T47D (cell line): ENCODE results near the gene IL1R2.
"Not testable (repeated sequence)": the region's sequence is repeated elsewhere in the genome, so short reads cannot be mapped to it uniquely, and the experiment has no call there.

Experiments used
- DNase-seq, 2 experiments: peaks; one replicate each; pipeline versions ENCODE4 v3.0.0 to v3.0.0-alpha.2; 2011 to 2012; ENCODE audit warnings: low read depth in 1 of 2, low spot score in 1 of 2
- JUND ChIP-seq: IDR thresholded peaks from 2 replicates; pipeline ENCODE4 v1.6.1; 2012; ENCODE audit warnings: low read depth
- in situ Hi-C: cut with HindIII; loops from 2 replicates; pipeline ENCODE4 v1.10.0; 2016; ENCODE audit warnings: low sequenced_read_pairs, low pct_unique_long_range_greater_than_20kb

Gene IL1R2

GRCh38 chr2:102060047-102060446 lies 68.3 kb downstream of the IL1R2 start:
- in situ Hi-C loops = no loop called here
- DNase-seq = no peak
- TF ChIP-seq JUND = no peak

- in situ Hi-C loops = no loop called here
- TF ChIP-seq JUND = no peak
- no peak for DNase-seq
These were observed 69.0 kb downstream of the IL1R2 start for GRCh38 chr2:102060792-102061191.

DNA sequence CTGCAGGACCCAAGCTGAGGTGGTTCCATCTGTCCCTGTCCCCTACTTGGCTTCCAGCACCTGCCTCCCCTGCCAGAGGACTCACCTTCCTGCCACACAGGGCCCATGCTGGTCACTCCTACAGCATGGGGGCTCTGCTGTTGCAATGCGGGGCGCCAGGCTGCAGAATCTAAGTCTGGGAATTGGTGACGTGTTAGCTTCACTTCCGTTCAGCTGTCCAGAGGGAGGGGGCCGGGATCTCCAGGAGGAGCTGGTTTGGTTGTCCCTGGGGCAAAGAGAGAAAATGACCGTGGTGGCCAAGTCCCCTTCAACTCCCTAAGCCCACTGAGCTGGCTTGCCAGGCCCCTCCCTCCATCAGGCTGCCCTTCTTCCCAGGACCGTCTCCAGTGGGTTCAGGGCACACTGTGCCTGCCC lies 69.5 kb downstream of the IL1R2 start:
- TF ChIP-seq JUND = no peak
- no peak for DNase-seq
- in situ Hi-C loops = no loop called here

DNA sequence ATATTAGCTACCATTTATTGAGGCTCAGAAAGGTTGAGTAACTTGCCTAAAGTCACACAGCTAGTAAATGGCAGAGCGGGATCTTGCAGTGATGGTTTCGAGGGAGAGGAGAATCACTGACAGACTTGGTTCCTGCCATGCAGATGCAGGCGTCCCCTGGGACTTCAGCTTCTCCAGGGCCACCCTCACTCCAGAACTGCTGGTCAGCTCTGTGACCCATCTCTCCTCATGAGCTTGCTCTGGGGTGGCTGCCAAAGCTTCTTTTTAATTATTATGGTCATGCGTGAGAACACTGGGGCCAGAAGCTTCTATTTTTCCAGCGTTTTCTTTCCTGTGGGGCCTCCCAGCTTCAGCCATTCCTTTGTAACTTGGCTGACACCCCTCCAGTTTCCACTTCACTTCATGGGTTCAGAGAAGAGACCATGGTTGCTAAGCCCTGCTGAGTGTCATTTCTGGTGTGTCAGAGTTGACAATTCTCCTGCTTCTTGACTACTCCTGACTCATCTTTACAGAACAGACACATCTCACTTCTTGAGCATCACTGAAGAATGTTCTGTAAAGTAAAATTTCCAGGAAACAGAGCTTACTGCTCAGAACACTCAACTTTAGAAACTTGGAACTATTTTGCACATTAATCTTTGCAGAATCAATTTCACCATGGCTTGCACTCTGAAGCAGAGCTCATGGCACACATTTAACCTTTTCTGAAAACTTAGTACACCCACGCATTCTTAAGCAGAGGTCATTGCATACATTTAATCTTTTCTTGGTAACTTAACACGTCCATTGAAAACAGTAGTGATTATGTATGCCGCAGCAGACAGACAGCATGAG lies 70.4 kb downstream of the IL1R2 start:
- DNase-seq = no peak
- in situ Hi-C loops = no loop called here

GRCh38 chr2:102062802-102063201 lies 71.0 kb downstream of the IL1R2 start:
- no peak for TF ChIP-seq JUND
- no peak for DNase-seq
- in situ Hi-C loops = no loop called here

More for the DNA sequence above, 70.4 kb downstream of the IL1R2 start:
- no peak for TF ChIP-seq JUND

DNA sequence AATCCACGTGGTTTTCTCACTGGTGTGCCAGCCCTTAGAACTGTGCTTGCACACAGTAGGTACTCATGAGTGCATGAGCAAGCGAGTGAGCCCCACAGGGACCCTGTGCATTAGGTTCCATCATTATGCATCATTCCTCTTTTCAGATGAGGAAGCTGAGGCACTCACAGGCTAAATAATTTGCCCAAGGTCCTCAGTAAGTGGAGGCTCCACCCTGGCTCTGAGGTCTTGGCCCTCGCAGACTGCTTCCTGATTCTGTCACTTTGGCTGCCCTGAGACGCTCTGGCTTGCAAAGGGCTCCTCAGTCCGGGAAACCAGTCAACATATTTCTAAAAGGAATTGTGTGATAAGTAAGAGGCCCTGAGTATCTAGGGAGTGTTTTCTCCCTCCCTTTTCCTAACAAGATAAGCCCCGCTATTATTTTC lies 71.7 kb downstream of the IL1R2 start:
- no peak for TF ChIP-seq JUND
- in situ Hi-C loops = no loop called here

GRCh38 chr2:102063941-102064678 lies 72.3 kb downstream of the IL1R2 start:
- no peak for TF ChIP-seq JUND
- in situ Hi-C loops = no loop called here
- peak; percentile 43 to 75 for DNase-seq

More for the DNA sequence above, 71.7 kb downstream of the IL1R2 start:
- DNase-seq = no peak

DNA sequence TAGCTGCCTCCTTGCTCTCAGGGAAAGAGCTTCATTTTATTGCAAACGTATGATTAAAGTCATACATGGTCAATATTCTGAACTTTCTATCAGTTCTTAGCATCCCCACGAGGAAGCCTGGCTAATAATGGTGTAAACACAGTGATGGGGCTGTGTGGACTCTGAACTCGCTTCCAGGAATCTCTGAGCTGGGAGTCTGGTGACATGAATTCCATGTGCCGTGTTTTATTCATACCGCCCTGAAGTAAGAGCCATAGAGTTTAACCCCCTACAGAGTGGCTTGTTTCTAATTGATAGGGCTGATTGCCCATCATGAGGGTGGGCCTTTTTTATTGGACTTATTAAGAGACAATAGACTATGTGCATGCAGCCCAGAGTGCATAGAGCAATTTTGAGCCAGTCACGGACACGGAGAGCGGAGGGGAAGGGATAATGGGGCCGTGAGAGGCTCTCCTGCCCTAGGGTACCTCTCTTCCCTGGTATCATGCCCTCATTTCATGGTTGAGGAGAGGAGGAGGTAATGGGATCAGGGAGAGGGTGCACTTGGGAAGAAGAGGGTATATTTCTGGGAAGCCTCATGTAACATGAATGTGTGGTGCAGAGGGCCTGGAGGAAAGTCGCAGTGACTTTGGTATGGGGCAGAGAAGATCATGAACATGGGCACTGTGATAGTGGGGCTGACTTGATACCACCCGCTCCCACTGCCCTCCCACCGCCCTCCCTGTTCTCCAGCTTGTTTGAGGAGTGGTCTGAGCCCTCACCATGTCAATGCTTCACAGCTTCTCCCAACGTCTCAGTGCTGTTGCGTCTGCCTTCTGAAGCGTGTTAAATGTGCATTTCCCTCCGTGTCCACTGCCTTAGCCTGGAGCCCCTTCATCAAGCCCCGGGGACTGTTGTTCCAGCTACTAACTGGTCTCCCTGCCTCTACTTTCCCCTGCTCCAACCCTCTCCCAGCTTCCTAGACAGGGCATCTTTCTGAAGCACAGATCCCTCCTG lies 73.2 kb downstream of the IL1R2 start:
- no peak for TF ChIP-seq JUND
- DNase-seq = no peak
- in situ Hi-C loops = no loop called here

GRCh38 chr2:102065675-102066252 lies 74.0 kb downstream of the IL1R2 start:
- TF ChIP-seq JUND = no peak
- peak in 1 of 2 experiments; percentile 26 for DNase-seq
- in situ Hi-C loops = no loop called here

GRCh38 chr2:102066554-102066953 lies 74.8 kb downstream of the IL1R2 start:
- no peak for TF ChIP-seq JUND
- DNase-seq = no peak
- in situ Hi-C loops = no loop called here

DNA sequence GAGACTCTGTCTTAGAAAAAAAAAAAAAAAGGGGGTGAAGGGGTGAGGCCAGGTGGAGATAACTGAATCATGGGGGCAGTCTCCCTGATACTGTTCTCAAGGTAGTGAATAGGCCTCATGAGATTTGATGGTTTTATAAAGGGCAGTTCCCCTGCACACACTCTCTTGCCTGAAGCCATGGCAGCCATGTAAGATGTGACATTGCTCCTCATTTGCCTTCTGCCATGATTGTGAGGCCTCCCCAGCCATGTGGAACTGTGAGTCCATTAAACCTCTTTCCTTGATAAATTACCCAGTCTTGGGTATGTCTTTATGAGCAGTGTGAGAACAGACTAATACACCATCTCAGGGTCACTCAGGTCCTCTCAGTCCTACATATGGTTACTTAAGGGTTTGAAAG lies 76.4 kb downstream of the IL1R2 start:
- in situ Hi-C loops, DNase-seq: not testable (repeated sequence)
